ENCODE measurements around the gene SLC51A.

DNA sequence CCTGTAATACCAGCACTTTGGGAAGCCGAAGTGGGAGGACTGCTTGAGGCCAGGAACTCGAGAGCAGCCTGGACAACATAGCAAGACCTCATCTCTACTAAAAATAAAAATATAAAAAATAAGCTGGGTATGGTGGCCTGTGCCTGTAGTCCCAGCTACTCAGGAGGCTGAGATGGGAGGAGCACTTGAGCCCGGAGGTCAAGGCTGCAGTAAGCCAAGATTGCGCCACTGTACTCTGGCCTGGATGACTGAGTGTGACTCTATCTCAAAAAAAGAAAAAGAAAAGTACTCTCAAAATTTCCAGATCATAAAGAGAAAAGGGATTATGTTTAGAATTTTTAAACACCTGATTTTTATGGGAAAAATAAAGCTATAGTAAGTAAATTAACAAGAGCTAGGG lies 24.1 kb downstream of the SLC51A start:
- TF ChIP-seq POLR2AphosphoS5 (IDR thresholded peaks at IDR 0.05) (no peak), POLR2A (IDR thresholded peaks at IDR 0.05) (no peak), EP300 (IDR thresholded peaks at IDR 0.05) (no peak)
- TF ChIP-seq, protein P1, sequence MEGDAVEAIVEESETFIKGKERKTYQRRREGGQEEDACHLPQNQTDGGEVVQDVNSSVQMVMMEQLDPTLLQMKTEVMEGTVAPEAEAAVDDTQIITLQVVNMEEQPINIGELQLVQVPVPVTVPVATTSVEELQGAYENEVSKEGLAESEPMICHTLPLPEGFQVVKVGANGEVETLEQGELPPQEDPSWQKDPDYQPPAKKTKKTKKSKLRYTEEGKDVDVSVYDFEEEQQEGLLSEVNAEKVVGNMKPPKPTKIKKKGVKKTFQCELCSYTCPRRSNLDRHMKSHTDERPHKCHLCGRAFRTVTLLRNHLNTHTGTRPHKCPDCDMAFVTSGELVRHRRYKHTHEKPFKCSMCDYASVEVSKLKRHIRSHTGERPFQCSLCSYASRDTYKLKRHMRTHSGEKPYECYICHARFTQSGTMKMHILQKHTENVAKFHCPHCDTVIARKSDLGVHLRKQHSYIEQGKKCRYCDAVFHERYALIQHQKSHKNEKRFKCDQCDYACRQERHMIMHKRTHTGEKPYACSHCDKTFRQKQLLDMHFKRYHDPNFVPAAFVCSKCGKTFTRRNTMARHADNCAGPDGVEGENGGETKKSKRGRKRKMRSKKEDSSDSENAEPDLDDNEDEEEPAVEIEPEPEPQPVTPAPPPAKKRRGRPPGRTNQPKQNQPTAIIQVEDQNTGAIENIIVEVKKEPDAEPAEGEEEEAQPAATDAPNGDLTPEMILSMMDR (IDR thresholded peaks at IDR 0.05): no peak
